ENCODE measurements around the gene MBL2.

- no peak for TF ChIP-seq TOX (CRISPR knock-in tag; IDR thresholded peaks at IDR 0.05; ENCODE audit: borderline replicate concordance)
- TF ChIP-seq, protein P1, sequence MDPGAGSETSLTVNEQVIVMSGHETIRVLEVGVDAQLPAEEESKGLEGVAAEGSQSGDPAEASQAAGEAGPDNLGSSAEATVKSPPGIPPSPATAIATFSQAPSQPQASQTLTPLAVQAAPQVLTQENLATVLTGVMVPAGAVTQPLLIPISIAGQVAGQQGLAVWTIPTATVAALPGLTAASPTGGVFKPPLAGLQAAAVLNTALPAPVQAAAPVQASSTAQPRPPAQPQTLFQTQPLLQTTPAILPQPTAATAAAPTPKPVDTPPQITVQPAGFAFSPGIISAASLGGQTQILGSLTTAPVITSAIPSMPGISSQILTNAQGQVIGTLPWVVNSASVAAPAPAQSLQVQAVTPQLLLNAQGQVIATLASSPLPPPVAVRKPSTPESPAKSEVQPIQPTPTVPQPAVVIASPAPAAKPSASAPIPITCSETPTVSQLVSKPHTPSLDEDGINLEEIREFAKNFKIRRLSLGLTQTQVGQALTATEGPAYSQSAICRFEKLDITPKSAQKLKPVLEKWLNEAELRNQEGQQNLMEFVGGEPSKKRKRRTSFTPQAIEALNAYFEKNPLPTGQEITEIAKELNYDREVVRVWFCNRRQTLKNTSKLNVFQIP (CRISPR knock-in tag; IDR thresholded peaks at IDR 0.05; ENCODE audit: borderline replicate concordance, low read depth): no peak
- no peak for TF ChIP-seq RARB (CRISPR knock-in tag; IDR thresholded peaks at IDR 0.05)
These were observed 794 bp downstream of the MBL2 start for GRCh38 chr10:52771534-52772445.

Measured in SK-N-SH treated with all-trans-retinoic acid at 6 μM for 48 hours (cell line).